Subcutaneous abdominal adipose tissue (tissue), 5 donors: Measurements from ENCODE around the gene OSGEP.

Experiments
- H3K27ac ChIP-seq: one replicate; pipeline ENCODE4 v1.7.0; 2013; ENCODE audit warnings: low read depth, mild to moderate bottlenecking, inconsistent platforms, low read length, moderate library complexity
- H3K27me3 ChIP-seq, 5 donors: one replicate each; pipeline ENCODE4 v1.7.0; 2013; ENCODE audit warnings: low read length in 5 of 5, inconsistent platforms in 1 of 5; ENCODE audit not compliant: control insufficient read depth in 5 of 5, insufficient read depth in 4 of 5
- H3K36me3 ChIP-seq, 5 donors: one replicate each; pipeline ENCODE4 v1.7.0; 2013; ENCODE audit warnings: low read length in 5 of 5; ENCODE audit not compliant: control insufficient read depth in 5 of 5, insufficient read depth in 5 of 5
- H3K4me1 ChIP-seq, 5 donors: one replicate each; pipeline ENCODE4 v1.7.0; 2013; ENCODE audit warnings: low read length in 5 of 5, mild to moderate bottlenecking in 3 of 5, moderate library complexity in 1 of 5; ENCODE audit not compliant: control insufficient read depth in 5 of 5, insufficient read depth in 5 of 5
- H3K4me3 ChIP-seq, 5 donors: one replicate each; pipeline ENCODE4 v1.7.0; 2013; ENCODE audit warnings: low read length in 5 of 5, low read depth in 1 of 5
- H3K9ac ChIP-seq, 5 donors: one replicate each; pipeline ENCODE4 v1.7.0; 2013; ENCODE audit warnings: low read length in 5 of 5, mild to moderate bottlenecking in 4 of 5, moderate library complexity in 3 of 5
- H3K9me3 ChIP-seq, 5 donors: one replicate each; pipeline ENCODE4 v1.7.0; 2013; ENCODE audit warnings: low read length in 5 of 5; ENCODE audit not compliant: control insufficient read depth in 5 of 5
- donor health status: healthy.
- donor health status: healthy.
- donor health status: healthy.
- donor health status: healthy.
- donor health status: healthy.

OSGEP gene

GRCh38 chr14:20419419-20419818, 35.2 kb downstream of the OSGEP start:
- H3K4me1 ChIP-seq = peaks cover 0 to 16% (median 12%) of the 10 kb centered on the region in 5 donors
- no peaks in the 10 kb centered on the region for H3K36me3 ChIP-seq
- peak overlapping the region in 1 of 5 donors; percentile 4 for H3K4me3 ChIP-seq
- no peaks in the 10 kb centered on the region for H3K27me3 ChIP-seq
- H3K27ac ChIP-seq = no peak overlapping the region
- no peaks in the 10 kb centered on the region for H3K9me3 ChIP-seq
- no peak overlapping the region for H3K9ac ChIP-seq

- peaks cover 2 to 24% (median 21%) of the 10 kb centered on the region in 5 donors for H3K4me1 ChIP-seq
- H3K9ac ChIP-seq = no peak overlapping the region
- no peak overlapping the region for H3K4me3 ChIP-seq
- no peaks in the 10 kb centered on the region for H3K27me3 ChIP-seq
- no peaks in the 10 kb centered on the region for H3K9me3 ChIP-seq
- no peaks in the 10 kb centered on the region for H3K36me3 ChIP-seq
- H3K27ac ChIP-seq = no peak overlapping the region
These were observed 36.1 kb downstream of the OSGEP start for GRCh38 chr14:20418501-20418909.

GRCh38 chr14:20417250-20418186, 37.1 kb downstream of the OSGEP start:
- H3K4me3 ChIP-seq = no peak overlapping the region
- H3K4me1 ChIP-seq = peaks cover 2 to 28% (median 22%) of the 10 kb centered on the region in 5 donors
- H3K27ac ChIP-seq = no peak overlapping the region
- H3K9ac ChIP-seq = no peak overlapping the region
- no peaks in the 10 kb centered on the region for H3K27me3 ChIP-seq
- H3K9me3 ChIP-seq = no peaks in the 10 kb centered on the region
- H3K36me3 ChIP-seq = no peaks in the 10 kb centered on the region

- H3K9me3 ChIP-seq = no peaks in the 10 kb centered on the region
- H3K9ac ChIP-seq = peak overlapping the region in 1 of 5 donors; percentile 9
- H3K27ac ChIP-seq = no peak overlapping the region
- H3K27me3 ChIP-seq = no peaks in the 10 kb centered on the region
- H3K4me3 ChIP-seq = no peak overlapping the region
- H3K36me3 ChIP-seq = no peaks in the 10 kb centered on the region
- peaks cover 2 to 37% (median 31%) of the 10 kb centered on the region in 5 donors for H3K4me1 ChIP-seq
These were observed 38.4 kb downstream of the OSGEP start for GRCh38 chr14:20416223-20416622.

GRCh38 chr14:20415782-20416206, 38.8 kb downstream of the OSGEP start:
- Histone ChIP-seq H3K27me3 (no peaks in the 10 kb centered on the region), H3K4me1 (peaks cover 2 to 39% (median 31%) of the 10 kb centered on the region in 5 donors), H3K4me3 (no peak overlapping the region), H3K36me3 (no peaks in the 10 kb centered on the region), H3K27ac (no peak overlapping the region), H3K9ac (no peak overlapping the region), H3K9me3 (no peaks in the 10 kb centered on the region)

- no peaks in the 10 kb centered on the region for H3K9me3 ChIP-seq
These were observed 40.9 kb downstream of the OSGEP start for GRCh38 chr14:20413744-20414082.

GRCh38 chr14:20412876-20413743, 41.5 kb downstream of the OSGEP start, which contains the start of gene TEP1:
Gene TEP1, minus strand, starts transcription at chr14:20413501. Its CDS starts 5,062 bp downstream, at chr14:20408439.
- Histone ChIP-seq H3K36me3 (peaks cover 0 to 4% (median 4%) of the 10 kb centered on the region in 5 donors), H3K4me3 (peak within 1 kb of the TSS; percentile 69 to 96 (median 92)), H3K9ac (peak within 1 kb of the TSS; percentile 81 to 89 (median 88)), H3K27ac (peak within 1 kb of the TSS; percentile 85), H3K9me3 (no peaks in the 10 kb centered on the region), H3K27me3 (no peaks in the 10 kb centered on the region), H3K4me1 (peaks cover 2 to 28% (median 18%) of the 10 kb centered on the region in 5 donors)

More at GRCh38 chr14:20413744-20414082, 40.9 kb downstream of the OSGEP start:
- Histone ChIP-seq H3K27me3 (no peaks in the 10 kb centered on the region), H3K4me1 (peaks cover 2 to 30% (median 22%) of the 10 kb centered on the region in 5 donors), H3K36me3 (no peaks in the 10 kb centered on the region), H3K4me3 (peak overlapping the region; percentile 69 to 96 (median 92)), H3K27ac (peak overlapping the region; percentile 85), H3K9ac (peak overlapping the region; percentile 81 to 89 (median 88))

GRCh38 chr14:20412411-20412810, 42.2 kb downstream of the OSGEP start:
- H3K9ac ChIP-seq = peak overlapping the region in 4 of 5 donors; percentile 81 to 89 (median 88)
- peaks cover 2 to 28% (median 18%) of the 10 kb centered on the region in 5 donors for H3K4me1 ChIP-seq
- H3K27ac ChIP-seq = peak overlapping the region; percentile 85
- H3K36me3 ChIP-seq = peaks cover 3 to 11% (median 11%) of the 10 kb centered on the region in 5 donors
- H3K9me3 ChIP-seq = no peaks in the 10 kb centered on the region
- peak overlapping the region; percentile 69 to 96 (median 92) for H3K4me3 ChIP-seq
- H3K27me3 ChIP-seq = no peaks in the 10 kb centered on the region

- peaks cover 9 to 43% (median 41%) of the 10 kb centered on the region in 5 donors for H3K36me3 ChIP-seq
- H3K4me1 ChIP-seq = peaks cover 2 to 22% (median 15%) of the 10 kb centered on the region in 5 donors
- no peaks in the 10 kb centered on the region for H3K27me3 ChIP-seq
- H3K27ac ChIP-seq = no peak overlapping the region
- no peak overlapping the region for H3K9ac ChIP-seq
- H3K4me3 ChIP-seq = no peak overlapping the region
- no peaks in the 10 kb centered on the region for H3K9me3 ChIP-seq
These were observed 45.4 kb downstream of the OSGEP start for GRCh38 chr14:20409226-20409625.
